ENCODE measurements around the gene NUBP2. TPM values are rescaled to one million over a fixed set of nuclear protein-coding genes. Genes with fewer than 3 reads are reported as not detected.

The NUBP2 gene
- total RNA-seq, 2 donors from 2014 or later: 47.9 to 81.8 TPM

DNA sequence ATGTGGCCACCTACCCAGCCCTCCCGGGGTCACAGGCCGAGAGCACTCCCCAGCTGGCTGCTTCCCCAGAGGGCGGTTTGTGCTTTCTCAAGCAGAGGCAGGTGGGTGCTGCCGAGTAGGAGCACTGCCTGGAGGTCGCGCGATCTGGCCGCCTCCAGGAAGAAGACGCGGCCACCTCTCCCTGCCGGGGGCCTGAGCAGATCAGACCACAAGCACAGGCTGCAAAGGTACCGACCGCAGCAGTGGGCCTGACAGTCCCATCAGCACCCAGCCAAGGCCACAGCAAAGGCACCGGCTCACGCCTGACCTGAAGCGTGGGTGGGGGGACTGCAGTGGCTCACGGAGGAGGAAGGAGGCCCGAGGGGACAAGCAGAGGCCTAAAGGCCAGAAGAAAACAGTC, 25.9 kb downstream of the NUBP2 start:
- no peak for ATAC-seq
- H3K9me3 Mint-ChIP-seq: no peaks in the 10 kb centered on the region

DNA sequence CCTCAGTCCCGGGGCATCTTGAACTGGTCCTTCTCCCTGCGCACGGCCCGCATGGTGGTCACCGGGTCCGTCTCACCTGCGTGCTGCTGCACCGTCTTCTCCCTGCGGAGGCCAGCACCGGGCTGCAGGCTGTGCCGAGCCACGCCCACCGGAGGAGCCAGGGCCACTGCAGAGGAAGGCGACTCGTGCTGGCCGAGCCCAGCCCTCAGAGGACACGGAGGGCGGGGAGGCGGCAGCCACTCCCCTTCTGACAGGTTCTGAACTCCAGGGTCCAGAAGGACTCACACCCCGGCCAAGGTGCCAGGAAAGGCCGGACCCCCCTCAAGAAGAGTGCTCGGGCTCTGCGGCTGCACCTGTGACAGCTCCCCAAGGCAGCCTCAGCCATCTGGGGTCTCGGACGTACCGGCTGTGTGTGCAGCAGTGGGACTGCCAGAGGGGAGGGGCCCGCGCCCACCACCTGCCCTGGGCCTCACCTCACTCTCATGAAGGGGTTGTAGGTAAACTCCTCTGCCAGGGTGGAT, 26.6 kb downstream of the NUBP2 start:
- H3K9me3 Mint-ChIP-seq: no peaks in the 10 kb centered on the region
- no peak overlapping the region for H3K4me3 Mint-ChIP-seq
- no peaks in the 10 kb centered on the region for H3K27me3 Mint-ChIP-seq
- DNase-seq (ENCODE audit: low spot score) (peak; percentile 62), ATAC-seq (no peak)
- H3K4me1 Mint-ChIP-seq (ENCODE audit: low read depth in 2 of 2): peaks cover 0 to 5% of the 10 kb centered on the region in 2 donors
- no peak overlapping the region for H3K27ac Mint-ChIP-seq
- no peaks in the 10 kb centered on the region for H3K36me3 Mint-ChIP-seq

More for the DNA sequence above, 25.9 kb downstream of the NUBP2 start:
- H3K4me1 Mint-ChIP-seq (ENCODE audit: low read depth in 2 of 2): peaks cover 0 to 8% of the 10 kb centered on the region in 2 donors
- no peaks in the 10 kb centered on the region for H3K36me3 Mint-ChIP-seq
- DNase-seq (ENCODE audit: low spot score): peak; percentile 16
- H3K27ac Mint-ChIP-seq: no peak overlapping the region
- H3K27me3 Mint-ChIP-seq: no peaks in the 10 kb centered on the region
- no peak overlapping the region for H3K4me3 Mint-ChIP-seq

DNA sequence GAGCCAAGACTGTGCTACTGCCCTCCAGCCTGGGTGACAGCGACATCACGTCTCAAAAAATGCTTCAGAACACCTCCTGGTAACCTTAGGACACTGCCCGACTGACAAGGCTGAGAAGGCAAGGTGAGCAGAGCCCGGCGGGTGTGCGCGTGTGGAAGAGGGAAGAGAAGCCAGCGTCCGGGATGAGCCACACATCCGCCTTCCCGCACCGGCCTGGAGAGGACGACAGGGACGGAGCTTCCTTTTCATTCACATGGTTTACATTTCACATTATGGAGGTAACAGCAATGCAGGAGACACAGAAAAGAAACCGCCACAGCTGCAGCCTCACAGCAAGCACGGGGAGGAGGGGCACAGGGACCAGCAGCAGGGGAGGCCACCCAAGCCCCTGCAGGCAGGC, 27.3 kb downstream of the NUBP2 start:
- Mint-ChIP-seq H3K4me1 (ENCODE audit: low read depth in 2 of 2) (peaks cover 0 to 5% of the 10 kb centered on the region in 2 donors), H3K36me3 (no peaks in the 10 kb centered on the region), H3K27ac (no peak overlapping the region), H3K4me3 (no peak overlapping the region), H3K27me3 (no peaks in the 10 kb centered on the region), H3K9me3 (no peaks in the 10 kb centered on the region)
- ATAC-seq: no peak
- DNase-seq (ENCODE audit: low spot score): peak; percentile 44

DNA sequence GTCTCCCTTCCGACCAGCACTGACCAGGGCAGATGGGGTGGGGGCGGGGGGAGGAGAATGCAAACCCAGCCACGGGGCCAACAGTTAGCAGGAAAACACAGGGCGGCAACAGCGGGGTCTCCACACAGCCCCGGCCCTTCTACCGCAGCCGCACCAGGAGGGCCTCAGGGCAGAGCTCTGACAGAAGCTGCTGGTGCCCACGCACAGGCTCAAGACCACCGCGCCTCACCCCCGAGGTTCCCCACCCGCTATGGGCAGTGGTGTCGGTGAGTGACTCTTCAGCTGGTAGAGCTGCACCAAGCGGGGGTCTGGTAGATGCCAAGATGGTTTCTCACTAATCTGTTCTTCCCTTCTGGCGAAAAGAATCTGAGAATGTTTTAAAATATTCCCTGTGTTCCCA, 27.8 kb downstream of the NUBP2 start:
- Mint-ChIP-seq H3K4me1 (ENCODE audit: low read depth in 2 of 2) (peaks cover 0 to 5% of the 10 kb centered on the region in 2 donors), H3K9me3 (no peaks in the 10 kb centered on the region), H3K4me3 (no peak overlapping the region), H3K27ac (no peak overlapping the region), H3K27me3 (no peaks in the 10 kb centered on the region), H3K36me3 (no peaks in the 10 kb centered on the region)
- DNase-seq (ENCODE audit: low spot score) (no peak), ATAC-seq (no peak)

DNA sequence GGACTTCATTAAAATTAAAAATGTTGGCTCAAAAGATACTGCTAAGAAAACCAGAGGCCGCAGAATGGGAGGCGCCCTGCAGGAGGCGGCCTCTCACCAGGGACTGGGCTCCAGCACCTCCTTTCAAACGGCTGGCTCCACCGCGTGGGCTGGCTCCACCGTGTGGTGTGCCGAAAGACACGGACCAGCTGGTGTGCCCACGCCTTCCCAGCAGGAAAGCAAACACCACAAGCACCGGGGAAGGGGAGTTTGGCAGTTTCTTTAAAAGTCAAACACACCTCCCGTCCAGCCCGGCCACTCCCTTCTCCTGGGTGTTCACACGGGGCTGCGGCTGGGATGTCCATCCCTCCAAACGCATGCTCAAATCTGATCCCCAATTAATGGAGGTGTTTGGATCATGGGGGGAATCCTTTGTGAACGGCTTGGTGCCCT, 30.0 kb downstream of the NUBP2 start:
- Mint-ChIP-seq H3K4me1 (ENCODE audit: low read depth in 2 of 2) (peaks cover 0 to 5% of the 10 kb centered on the region in 2 donors), H3K4me3 (no peak overlapping the region), H3K36me3 (no peaks in the 10 kb centered on the region), H3K9me3 (no peaks in the 10 kb centered on the region), H3K27ac (peak overlapping the region in 1 of 2 donors; percentile 76), H3K27me3 (no peaks in the 10 kb centered on the region)
- ATAC-seq (peak in 1 of 2 donors; percentile 41), DNase-seq (ENCODE audit: low spot score) (peak; percentile 42)

DNA sequence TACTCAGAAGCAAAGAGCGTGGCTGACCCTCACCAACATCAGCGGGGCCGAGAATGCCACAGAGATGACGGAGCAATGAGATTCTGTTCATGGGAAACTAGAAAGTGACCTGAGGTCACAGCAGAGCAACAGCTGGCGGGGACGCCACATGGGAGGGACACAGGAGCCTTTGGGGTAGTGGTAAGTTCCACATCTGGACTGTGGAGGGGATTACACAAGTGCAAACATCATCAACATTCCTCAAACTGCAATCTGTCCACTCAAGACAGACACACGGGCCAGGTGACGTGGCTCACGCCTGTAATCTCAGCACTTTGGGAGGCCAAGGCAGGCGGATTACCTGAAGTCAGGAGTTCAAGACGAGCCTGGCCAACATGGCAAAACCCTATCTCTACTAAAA, 32.7 kb downstream of the NUBP2 start:
- Mint-ChIP-seq H3K27ac (no peak overlapping the region), H3K27me3 (no peaks in the 10 kb centered on the region), H3K36me3 (no peaks in the 10 kb centered on the region), H3K4me3 (no peak overlapping the region), H3K9me3 (no peaks in the 10 kb centered on the region), H3K4me1 (ENCODE audit: low read depth in 2 of 2) (peaks cover 0 to 5% of the 10 kb centered on the region in 2 donors)
- DNase-seq (ENCODE audit: low spot score) (peak; percentile 31), ATAC-seq (no peak)

DNA sequence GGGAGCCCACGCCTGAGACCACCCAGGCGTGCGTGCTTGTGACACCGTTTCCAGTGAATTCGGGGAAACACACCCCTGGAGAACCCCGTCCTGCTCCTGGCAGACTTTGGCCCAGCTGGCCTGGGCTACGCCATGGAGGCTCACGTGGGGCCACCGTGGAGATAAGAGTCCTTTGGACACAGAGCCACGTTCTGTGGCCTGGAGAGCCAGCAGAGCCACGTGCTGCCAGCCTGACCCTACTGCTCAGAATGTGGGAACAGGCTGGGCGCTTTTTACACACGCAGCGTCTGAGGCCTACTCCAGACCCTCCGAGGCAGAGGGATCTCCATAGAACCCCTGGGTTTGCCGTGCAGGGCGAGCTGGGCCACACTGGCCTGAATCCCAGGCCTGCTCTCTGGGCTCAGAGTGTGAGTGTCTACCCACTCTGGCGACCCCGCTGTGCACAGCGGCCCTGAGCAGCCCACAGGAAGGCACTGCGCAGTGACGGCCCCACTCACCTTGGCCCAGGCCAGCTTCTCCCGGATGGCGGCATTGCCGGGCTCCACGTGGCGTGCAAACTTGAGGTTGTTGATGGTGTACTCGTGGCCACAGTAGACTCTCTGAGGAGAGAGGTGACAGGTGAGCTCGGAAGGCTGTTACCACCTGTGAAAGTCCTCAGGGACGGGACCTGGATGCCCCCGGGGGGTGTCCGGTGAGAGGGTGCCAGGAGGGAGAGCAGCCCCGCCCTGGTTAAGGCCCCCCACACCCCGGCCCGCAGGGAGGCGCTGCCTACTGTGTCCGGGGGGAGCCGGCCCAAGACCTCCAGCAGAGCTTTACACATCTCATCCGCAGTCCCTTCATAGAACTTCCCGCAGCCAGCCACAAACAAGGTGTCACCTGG, 33.9 kb downstream of the NUBP2 start:
- ATAC-seq (no peak), DNase-seq (ENCODE audit: low spot score) (peak; percentile 48)
- Mint-ChIP-seq H3K27me3 (no peaks in the 10 kb centered on the region), H3K4me3 (no peak overlapping the region), H3K27ac (no peak overlapping the region), H3K9me3 (no peaks in the 10 kb centered on the region), H3K36me3 (no peaks in the 10 kb centered on the region), H3K4me1 (ENCODE audit: low read depth in 2 of 2) (peaks cover 0 to 5% of the 10 kb centered on the region in 2 donors)

DNA sequence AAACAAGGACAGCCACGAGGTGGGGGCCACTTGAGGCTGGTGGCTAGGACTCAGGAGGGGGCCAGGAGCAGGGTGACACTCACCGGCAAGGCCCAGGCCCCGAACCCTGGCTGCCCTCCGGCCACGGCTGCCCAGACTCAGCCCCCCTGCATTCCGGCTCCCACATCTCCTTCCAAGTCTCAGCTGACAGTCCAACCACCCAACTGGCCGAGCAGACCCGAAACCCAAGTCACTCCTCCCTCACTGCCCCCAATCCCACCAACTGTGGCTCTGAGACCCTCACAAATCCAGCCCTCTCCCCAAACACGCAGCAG, 34.5 kb downstream of the NUBP2 start:
- DNase-seq (ENCODE audit: low spot score): no peak
- Mint-ChIP-seq H3K36me3 (no peaks in the 10 kb centered on the region), H3K27me3 (no peaks in the 10 kb centered on the region), H3K4me3 (no peak overlapping the region), H3K9me3 (no peaks in the 10 kb centered on the region), H3K4me1 (ENCODE audit: low read depth in 2 of 2) (peaks cover 0 to 5% of the 10 kb centered on the region in 2 donors), H3K27ac (no peak overlapping the region)
- no peak for ATAC-seq

DNA sequence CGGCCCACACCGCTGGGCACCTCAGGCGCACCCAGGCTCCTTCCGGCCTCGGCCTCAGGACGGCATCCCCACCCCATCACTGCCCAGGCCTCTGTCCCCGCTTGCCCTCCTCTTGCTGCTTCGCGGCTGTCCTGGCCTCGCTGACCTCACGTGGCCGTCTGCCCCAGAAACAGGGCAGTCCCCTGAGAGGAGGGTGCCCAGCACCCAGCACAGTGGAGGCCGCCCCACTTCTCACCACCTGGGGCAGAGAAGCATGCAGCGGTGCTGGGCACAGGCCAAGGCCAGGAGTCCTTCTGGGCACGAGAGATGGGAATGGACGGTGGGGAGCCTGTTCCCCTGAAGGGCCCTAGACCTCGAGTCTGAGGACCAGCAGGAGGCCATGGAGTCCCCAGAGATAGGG, 35.0 kb downstream of the NUBP2 start:
- DNase-seq (ENCODE audit: low spot score) (no peak), ATAC-seq (no peak)
- no peaks in the 10 kb centered on the region for H3K27me3 Mint-ChIP-seq
- H3K27ac Mint-ChIP-seq: no peak overlapping the region
- no peak overlapping the region for H3K4me3 Mint-ChIP-seq
- H3K36me3 Mint-ChIP-seq: no peaks in the 10 kb centered on the region
- H3K4me1 Mint-ChIP-seq (ENCODE audit: low read depth in 2 of 2): peaks cover 0 to 5% of the 10 kb centered on the region in 2 donors
- H3K9me3 Mint-ChIP-seq: no peaks in the 10 kb centered on the region

DNA sequence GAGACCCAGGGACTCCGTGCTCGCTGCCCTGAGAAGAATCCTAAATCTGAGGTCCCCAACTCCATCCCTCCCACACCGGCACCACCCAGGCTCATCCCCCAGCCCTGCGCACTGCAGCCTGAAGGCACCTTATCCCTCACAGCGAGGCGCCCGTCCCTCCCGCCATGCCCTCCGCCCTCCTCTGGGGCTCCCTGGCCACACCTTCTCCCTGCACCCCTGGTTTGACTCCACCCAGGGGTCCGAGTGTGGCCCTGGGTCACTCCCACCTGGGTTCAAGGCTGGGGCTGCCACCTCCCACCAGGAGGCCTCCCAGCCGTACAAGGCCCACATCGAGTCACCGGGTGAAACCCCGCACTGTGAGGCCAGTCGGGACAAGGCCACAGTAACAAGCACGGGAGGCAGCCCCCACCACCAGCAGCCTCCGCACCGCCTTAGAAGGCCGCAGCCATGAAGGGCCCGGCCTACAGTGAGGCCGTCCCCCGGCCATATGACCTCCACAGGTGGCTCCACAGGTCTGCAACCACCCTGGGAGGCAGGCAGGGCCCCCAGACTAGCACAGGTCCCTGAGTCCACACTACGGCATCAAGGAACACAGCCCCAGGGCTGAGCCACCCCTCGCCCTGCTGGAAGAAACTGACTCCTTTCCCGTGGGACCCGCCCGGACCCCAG, 35.6 kb downstream of the NUBP2 start:
- no peak for DNase-seq (ENCODE audit: low spot score)
- no peak overlapping the region for H3K27ac Mint-ChIP-seq

DNA sequence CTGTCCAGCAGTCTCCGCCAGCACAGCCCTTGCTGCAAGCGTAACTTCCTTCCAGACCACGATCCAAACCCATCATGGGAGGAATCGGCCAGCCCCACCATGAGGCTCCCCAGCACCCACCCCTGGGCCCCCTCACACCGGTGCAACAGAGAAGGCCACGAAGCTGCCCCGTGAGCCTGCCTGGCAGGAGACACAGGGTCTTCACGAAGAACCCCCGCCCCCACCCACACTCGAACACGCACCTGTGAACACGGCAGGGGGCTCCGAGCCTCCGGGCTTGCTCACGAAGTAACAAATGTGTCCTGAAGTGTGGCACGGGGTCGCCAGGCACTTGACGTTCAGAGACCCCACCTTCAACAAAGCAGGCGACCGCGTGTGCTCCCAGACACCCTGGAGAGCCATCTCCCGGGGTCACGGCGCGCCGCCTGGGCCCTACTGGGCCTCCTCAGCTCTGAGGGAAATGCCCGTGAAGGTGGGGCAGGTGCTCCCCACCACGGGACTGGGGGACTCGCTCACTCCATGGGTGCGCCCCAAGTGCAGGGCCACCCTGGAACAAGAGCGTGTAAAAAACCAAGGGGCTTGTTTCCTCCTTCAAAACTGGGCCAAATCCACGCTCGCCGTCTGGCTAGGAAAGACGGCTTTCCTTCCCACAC, 36.2 kb downstream of the NUBP2 start:
- DNase-seq (ENCODE audit: low spot score) (no peak), ATAC-seq (no peak)
- Mint-ChIP-seq H3K9me3 (no peaks in the 10 kb centered on the region), H3K4me1 (ENCODE audit: low read depth in 2 of 2) (no peaks in the 10 kb centered on the region), H3K36me3 (no peaks in the 10 kb centered on the region), H3K27me3 (no peaks in the 10 kb centered on the region), H3K4me3 (no peak overlapping the region), H3K27ac (no peak overlapping the region)

More for the DNA sequence above, 35.6 kb downstream of the NUBP2 start:
- no peak for ATAC-seq
- H3K4me1 Mint-ChIP-seq (ENCODE audit: low read depth in 2 of 2): peaks cover 0 to 2% of the 10 kb centered on the region in 2 donors
- H3K36me3 Mint-ChIP-seq: no peaks in the 10 kb centered on the region
- H3K27me3 Mint-ChIP-seq: no peaks in the 10 kb centered on the region
- H3K4me3 Mint-ChIP-seq: no peak overlapping the region
- no peaks in the 10 kb centered on the region for H3K9me3 Mint-ChIP-seq

DNA sequence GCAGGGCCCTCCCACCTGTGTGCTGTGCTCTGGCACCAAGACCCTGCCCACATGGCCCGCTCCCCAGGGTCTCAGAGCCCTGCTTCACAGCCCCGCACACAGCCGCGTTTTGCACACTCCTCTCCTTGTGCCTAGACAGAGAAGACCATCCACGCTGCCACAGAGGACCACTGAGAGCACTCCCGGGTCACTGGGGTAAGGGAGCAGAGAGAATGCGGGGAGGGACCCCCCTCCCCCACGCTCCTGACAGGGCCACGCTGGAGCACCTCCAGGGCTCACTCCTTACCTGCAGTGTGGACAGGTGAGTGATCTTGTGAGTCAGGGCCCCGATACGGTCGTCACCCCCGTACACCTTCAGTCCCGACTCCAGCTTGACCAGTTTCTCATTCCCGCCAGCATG, 36.9 kb downstream of the NUBP2 start:
- Mint-ChIP-seq H3K27me3 (no peaks in the 10 kb centered on the region), H3K4me1 (ENCODE audit: low read depth in 2 of 2) (peaks cover 2 to 4% of the 10 kb centered on the region in 2 donors), H3K36me3 (no peaks in the 10 kb centered on the region), H3K9me3 (no peaks in the 10 kb centered on the region), H3K4me3 (no peak overlapping the region), H3K27ac (no peak overlapping the region)
- ATAC-seq: no peak
- no peak for DNase-seq (ENCODE audit: low spot score)

DNA sequence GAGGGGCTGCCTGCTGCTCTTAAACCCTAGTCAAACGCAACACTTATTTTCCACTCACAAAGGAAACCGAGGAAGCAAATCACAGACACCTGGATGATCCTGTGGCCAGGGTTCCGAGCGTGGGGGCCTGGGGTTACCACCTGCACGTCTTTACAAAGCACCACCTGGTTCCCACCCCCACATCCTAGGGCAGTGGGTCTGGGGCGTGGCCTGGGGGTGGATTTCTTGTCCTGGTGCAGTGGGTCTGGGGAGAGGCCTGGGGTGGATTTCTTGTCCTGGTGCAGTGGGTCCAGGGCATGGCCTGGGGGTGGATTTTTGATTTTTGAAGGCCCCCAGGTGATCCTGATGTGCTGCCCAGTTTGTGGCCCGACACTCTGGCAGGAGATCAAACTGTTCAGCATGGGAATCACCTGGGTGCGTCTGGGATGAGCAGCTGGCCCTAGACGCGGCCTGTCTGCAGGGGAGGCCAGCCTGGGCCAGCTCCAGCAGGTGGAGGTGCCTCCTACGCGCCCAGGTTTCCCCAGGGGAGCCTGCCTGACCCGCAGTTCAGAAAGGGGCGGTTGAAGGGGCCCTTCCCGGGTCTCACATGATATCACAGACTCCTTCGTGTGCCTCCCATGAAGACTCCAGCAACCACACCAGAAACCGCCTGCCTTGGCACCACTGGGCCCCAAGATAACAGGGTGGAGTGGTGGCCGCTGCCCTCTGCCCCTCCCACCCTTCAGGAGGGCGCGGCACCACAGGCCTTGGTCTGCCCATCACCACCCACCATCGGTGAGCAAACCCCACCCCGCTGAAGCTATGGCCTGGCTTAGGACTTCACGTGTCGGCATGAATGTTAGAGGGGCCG, 37.6 kb downstream of the NUBP2 start:
- no peaks in the 10 kb centered on the region for H3K36me3 Mint-ChIP-seq
- peaks cover 4 to 6% of the 10 kb centered on the region in 2 donors for H3K4me1 Mint-ChIP-seq (ENCODE audit: low read depth in 2 of 2)
- no peaks in the 10 kb centered on the region for H3K27me3 Mint-ChIP-seq
- no peak overlapping the region for H3K4me3 Mint-ChIP-seq
- no peak overlapping the region for H3K27ac Mint-ChIP-seq
- DNase-seq (ENCODE audit: low spot score) (no peak), ATAC-seq (no peak)
- no peaks in the 10 kb centered on the region for H3K9me3 Mint-ChIP-seq

All from natural killer cell treated with Interleukin-12 subunit alpha and Interleukin-12 subunit beta and Interleukin-15 and Interleukin-18, amount 100 ng/mL, for 72 hours (primary cell).